Thoracic aorta (tissue), 2 donors: ENCODE data around the gene IFNAR2. TPM values are rescaled to one million over a fixed set of nuclear protein-coding genes. Genes with fewer than 3 reads are reported as not detected.
A peak's percentile ranks its signal among the peaks of the same experiment; 100 is the strongest.

ENCODE experiments used
- ATAC-seq: fragments of 150-250 bp; one replicate; pipeline ENCODE4 v1.8.0; 2017; ENCODE audit warnings: low read depth; ENCODE audit not compliant: insufficient number of reproducible peaks, low FRiP score
- DNase-seq: peaks from one replicate; pipeline ENCODE4 v3.0.0-alpha.2; 2020; ENCODE audit warnings: low spot score
- H3K27ac ChIP-seq, 2 donors: fragments of 200-600 bp; sonication (generic); 1 replicate in 1 of 2; 2 replicates in 1 of 2; pipeline ENCODE4 v1.5.1; 2016; ENCODE audit warnings: mild to moderate bottlenecking in 2 of 2, moderate library complexity in 2 of 2
- H3K27me3 ChIP-seq: fragments of 200-600 bp; sonication (generic); replicated peaks from 2 replicates; pipeline ENCODE4 v1.6.0; 2016; ENCODE audit warnings: mild to moderate bottlenecking; ENCODE audit not compliant: insufficient read depth
- H3K36me3 ChIP-seq: fragments of 200-600 bp; sonication (generic); one replicate; pipeline ENCODE4 v1.5.1; 2016
- H3K4me1 ChIP-seq, 2 donors: fragments of 200-600 bp; sonication (generic); 1 replicate in 1 of 2; 2 replicates in 1 of 2; pipeline versions ENCODE4 v1.5.1 to v1.6.0; 2016; ENCODE audit warnings: low read depth in 2 of 2, mild to moderate bottlenecking in 1 of 2; ENCODE audit not compliant: control insufficient read depth in 1 of 2
- H3K4me3 ChIP-seq: fragments of 200-600 bp; sonication (generic); 2 replicates; pipeline ENCODE4 v1.5.1; 2016; ENCODE audit warnings: mild to moderate bottlenecking
- H3K9me3 ChIP-seq: fragments of 200-600 bp; sonication (generic); 2 replicates; pipeline ENCODE4 v1.5.1; 2016
- total RNA-seq, 2 donors: library from RNA; depleted of rRNA; stranded (reverse); fragments of >200 nt; gene quantifications; one replicate each; pipeline versions ENCODE4 v1.1.0 to v1.2.3, GENCODE V29; 2016
- TF ChIP-seq, protein P1 (sequence below): fragments of 200-600 bp; sonication (generic); IDR thresholded peaks from one replicate; pipeline ENCODE4 v1.5.1; 2019; ENCODE audit warnings: antibody characterized with exemption

Gene IFNAR2
- total RNA-seq, 2 donors from 2014 or later, result 15.2 to 36.1 TPM

DNA sequence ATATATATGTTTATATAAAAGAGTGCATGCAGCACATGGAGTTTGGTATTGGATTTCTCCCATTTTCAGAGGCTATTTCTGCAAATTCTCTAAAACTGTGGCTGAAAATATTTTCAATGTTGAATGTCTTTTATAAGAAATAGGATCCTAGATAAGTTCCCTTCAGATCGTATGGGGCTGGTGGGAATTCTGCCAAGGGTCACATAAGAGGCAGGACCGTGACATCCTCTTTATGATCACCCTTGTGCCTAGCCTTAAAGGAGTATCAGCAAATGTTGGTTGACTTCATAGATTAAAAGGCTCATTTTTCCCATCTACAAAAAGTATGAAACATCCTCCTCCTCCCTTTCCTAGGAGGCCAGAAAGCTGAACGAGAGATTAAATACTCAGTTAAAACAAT, 1.3 kb upstream of the IFNAR2 start:
- ATAC-seq (no peak), DNase-seq (no peak)
- H3K4me3 ChIP-seq, result no peak overlapping the region

DNA sequence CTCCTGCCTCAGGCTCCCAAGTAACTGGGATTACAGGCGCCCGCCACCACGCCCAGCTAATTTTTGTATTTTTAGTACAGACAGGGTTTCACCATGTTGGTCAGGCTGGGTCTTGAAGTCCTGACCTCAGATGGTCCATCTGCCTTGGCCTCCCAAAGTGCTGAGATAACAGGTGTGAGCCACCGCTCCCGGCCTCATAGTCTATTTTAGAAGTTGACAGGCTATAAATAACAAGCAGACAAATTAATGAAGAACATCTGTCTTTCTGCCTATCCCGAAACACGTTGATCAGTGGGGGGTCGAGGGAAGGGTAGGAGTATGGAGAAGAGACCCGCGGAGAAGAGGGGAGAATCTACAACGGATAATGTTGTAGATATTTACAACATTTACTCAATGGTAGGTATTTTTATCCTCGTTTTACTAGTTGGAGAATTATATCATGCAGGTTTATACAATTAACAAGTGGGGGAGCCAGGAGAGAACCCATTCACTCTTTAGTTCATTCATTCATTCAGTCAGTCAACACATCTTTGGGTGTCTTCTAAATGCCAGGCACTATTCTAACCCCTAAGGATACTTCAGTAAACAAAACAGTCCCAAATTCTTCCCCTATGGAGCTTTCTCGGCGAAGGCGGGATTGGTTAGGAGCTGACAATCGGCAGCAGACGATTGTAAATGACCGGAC, 497 bp upstream of the IFNAR2 start:
- H3K9me3 ChIP-seq, result no peaks in the 10 kb centered on the region
- H3K36me3 ChIP-seq, result no peaks in the 10 kb centered on the region
- no peaks in the 10 kb centered on the region for H3K27me3 ChIP-seq
- ATAC-seq (no peak), DNase-seq (no peak)
- H3K27ac ChIP-seq, result peak overlapping the region in 1 of 2 donors; percentile 55
- H3K4me3 ChIP-seq, result peak overlapping the region; percentile 99
- TF ChIP-seq, protein P1, sequence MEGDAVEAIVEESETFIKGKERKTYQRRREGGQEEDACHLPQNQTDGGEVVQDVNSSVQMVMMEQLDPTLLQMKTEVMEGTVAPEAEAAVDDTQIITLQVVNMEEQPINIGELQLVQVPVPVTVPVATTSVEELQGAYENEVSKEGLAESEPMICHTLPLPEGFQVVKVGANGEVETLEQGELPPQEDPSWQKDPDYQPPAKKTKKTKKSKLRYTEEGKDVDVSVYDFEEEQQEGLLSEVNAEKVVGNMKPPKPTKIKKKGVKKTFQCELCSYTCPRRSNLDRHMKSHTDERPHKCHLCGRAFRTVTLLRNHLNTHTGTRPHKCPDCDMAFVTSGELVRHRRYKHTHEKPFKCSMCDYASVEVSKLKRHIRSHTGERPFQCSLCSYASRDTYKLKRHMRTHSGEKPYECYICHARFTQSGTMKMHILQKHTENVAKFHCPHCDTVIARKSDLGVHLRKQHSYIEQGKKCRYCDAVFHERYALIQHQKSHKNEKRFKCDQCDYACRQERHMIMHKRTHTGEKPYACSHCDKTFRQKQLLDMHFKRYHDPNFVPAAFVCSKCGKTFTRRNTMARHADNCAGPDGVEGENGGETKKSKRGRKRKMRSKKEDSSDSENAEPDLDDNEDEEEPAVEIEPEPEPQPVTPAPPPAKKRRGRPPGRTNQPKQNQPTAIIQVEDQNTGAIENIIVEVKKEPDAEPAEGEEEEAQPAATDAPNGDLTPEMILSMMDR, result no peak
- H3K4me1 ChIP-seq, result peaks cover 28 to 36% of the 10 kb centered on the region in 2 donors

More for the DNA sequence above, 1.3 kb upstream of the IFNAR2 start:
- Histone ChIP-seq H3K4me1 (peaks cover 22 to 33% of the 10 kb centered on the region in 2 donors), H3K9me3 (no peaks in the 10 kb centered on the region), H3K36me3 (no peaks in the 10 kb centered on the region), H3K27me3 (no peaks in the 10 kb centered on the region), H3K27ac (no peak overlapping the region)
- TF ChIP-seq, protein P1, result no peak

DNA sequence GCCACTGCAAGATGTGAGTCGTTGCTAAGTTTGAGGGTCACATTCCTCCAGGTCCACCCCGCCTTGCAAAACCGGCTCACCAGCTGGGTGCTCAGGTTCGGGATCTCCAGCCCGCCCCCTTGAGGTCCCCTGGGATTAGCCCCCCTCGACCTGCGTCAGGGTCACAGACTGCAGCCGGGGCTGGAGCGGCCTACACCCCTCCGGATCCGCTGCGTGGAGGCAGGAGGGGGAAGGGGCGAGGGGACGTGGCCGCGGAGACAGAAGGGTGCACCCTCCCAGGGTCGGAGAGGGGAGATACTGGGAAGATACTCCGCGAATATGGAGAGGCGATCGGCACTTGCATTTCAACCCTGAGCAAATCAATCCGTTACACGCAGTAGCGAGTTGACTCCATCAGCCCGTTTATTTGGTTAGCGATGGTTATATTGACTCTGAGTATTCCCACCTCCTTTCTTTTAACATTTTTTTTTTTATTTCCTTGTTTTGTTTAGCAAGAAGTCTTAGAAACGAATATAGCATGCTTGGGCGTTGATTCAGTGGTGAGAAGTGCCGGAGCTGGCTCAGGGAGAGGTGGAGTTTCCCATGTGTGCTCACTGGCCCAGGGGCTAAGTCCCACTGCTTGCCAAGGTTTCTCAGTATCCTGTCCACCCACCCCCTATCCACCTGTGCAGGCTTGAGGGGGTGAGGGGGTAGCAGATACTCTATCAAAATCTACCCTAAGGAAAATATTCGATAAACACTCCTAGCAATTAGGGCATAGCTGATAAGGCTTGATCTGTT, 997 bp downstream of the IFNAR2 start:
- DNase-seq, result no peak
- H3K9me3 ChIP-seq, result no peaks in the 10 kb centered on the region
- H3K4me3 ChIP-seq, result peak overlapping the region; percentile 99
- TF ChIP-seq, protein P1, result peak; percentile 8
- H3K27me3 ChIP-seq, result no peaks in the 10 kb centered on the region
- ATAC-seq, result peak; percentile 25
- H3K4me1 ChIP-seq, result peaks cover 28 to 36% of the 10 kb centered on the region in 2 donors
- H3K36me3 ChIP-seq, result no peaks in the 10 kb centered on the region
- peak overlapping the region; percentile 96 to 98 for H3K27ac ChIP-seq

DNA sequence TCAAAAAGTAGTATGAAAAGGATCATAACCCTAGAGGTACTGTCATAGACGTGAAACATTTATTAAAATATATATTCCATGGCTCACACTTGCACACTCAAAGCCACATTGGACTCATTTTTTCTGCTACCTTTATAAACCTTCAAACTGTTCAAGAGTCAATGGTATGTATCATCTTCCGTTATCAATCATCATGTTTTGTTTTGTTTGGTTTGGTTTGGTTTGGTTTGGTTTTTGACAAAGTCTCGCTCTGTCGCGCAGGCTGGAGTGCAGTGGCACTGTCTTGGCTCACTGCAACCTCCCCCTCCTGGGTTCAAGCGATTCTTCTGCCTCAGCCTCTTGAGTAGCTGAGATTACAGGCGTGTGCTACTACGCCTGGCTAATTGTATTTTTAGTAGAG, 1.8 kb downstream of the IFNAR2 start:
- Histone ChIP-seq H3K4me3 (peak overlapping the region; percentile 99), H3K36me3 (no peaks in the 10 kb centered on the region), H3K27me3 (no peaks in the 10 kb centered on the region), H3K27ac (no peak overlapping the region), H3K9me3 (no peaks in the 10 kb centered on the region), H3K4me1 (peaks cover 28 to 36% of the 10 kb centered on the region in 2 donors)
- TF ChIP-seq, protein P1, result no peak
- DNase-seq (no peak), ATAC-seq (no peak)

DNA sequence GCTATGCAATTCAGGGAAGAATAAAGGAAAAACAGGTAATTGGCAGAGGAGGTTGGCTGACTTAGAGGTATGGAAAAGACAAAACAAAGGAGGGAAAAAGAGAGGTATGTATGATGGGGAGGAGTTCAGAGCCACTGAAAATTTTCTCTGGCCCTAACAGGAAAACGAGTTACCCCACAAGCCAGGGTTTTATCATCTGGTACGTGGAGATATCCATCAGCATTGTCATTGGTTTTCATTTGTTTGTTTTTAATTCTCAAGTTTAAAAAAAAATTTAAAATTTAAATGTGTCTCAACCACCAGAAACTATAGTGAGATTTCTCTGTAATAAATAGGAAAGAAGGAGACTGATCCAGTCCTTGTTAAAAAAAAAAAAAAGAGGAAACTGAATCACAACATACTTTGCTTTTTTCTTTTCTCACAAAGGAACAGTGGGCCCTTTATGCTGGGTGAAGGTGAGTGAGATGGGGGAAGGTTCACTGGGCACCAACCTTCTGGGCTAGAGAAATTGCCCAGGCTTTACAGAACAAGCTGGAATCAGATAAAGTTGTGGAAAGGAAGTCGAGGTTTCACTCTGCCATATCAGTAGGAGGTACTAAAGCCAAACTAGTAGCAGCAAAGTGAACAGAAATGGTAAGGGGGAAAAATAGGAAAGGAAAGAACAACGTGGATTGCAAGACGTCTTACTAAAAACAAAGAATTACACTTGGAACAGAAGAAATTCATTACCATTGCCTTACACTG, 2.7 kb downstream of the IFNAR2 start:
- Histone ChIP-seq H3K4me1 (peaks cover 28 to 36% of the 10 kb centered on the region in 2 donors), H3K9me3 (no peaks in the 10 kb centered on the region), H3K36me3 (no peaks in the 10 kb centered on the region), H3K4me3 (peak overlapping the region; percentile 25), H3K27me3 (no peaks in the 10 kb centered on the region), H3K27ac (peak overlapping the region in 1 of 2 donors; percentile 9)
- TF ChIP-seq, protein P1, result no peak
- ATAC-seq (no peak), DNase-seq (no peak)
